Measurements from ENCODE around the gene C2CD2L. TPM values are rescaled to one million over a fixed set of nuclear protein-coding genes. Genes with fewer than 3 reads are reported as not detected.
A peak's percentile ranks its signal among the peaks of the same experiment; 100 is the strongest.

The C2CD2L gene
- total and polyA plus RNA-seq, 2 of the 13 experiments (the other 11 are each of a cell fraction or from before 2014, with no cell fraction given) = 3.7 to 5.5 TPM

DNA sequence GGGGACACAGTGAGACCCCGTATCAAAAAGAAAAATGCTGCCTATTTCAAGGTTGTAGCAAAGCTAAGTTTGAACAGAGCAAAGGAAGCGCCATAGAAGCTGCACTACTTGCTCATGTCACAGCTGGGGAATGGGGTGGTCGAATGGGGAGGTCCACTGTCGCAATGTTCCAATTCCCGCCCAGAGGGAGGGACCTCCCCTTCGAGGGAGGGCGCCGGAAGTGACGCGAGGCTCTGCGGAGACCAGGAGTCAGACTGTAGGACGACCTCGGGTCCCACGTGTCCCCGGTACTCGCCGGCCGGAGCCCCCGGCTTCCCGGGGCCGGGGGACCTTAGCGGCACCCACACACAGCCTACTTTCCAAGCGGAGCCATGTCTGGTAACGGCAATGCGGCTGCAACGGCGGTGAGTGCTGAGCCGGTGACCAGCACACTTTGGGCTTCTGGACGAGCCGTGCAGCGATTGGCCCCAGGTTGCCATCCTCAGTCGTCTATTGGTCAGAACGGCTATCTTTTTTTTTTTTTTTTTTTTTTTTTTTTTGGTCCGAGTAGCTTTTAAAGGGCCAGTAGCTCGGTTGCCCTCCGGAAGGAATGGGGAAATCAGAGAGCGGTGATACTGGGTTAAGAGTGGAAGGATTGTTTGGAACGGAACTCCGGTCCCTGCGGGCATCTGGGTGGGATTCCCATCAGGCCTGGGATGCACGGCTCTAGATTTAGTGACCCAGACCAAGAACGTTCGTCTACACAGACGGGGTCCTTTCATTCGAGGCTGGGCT lies 22.3 kb upstream of the C2CD2L start, which contains the start of gene HMBS (continued):
- TF ChIP-seq, protein P1, sequence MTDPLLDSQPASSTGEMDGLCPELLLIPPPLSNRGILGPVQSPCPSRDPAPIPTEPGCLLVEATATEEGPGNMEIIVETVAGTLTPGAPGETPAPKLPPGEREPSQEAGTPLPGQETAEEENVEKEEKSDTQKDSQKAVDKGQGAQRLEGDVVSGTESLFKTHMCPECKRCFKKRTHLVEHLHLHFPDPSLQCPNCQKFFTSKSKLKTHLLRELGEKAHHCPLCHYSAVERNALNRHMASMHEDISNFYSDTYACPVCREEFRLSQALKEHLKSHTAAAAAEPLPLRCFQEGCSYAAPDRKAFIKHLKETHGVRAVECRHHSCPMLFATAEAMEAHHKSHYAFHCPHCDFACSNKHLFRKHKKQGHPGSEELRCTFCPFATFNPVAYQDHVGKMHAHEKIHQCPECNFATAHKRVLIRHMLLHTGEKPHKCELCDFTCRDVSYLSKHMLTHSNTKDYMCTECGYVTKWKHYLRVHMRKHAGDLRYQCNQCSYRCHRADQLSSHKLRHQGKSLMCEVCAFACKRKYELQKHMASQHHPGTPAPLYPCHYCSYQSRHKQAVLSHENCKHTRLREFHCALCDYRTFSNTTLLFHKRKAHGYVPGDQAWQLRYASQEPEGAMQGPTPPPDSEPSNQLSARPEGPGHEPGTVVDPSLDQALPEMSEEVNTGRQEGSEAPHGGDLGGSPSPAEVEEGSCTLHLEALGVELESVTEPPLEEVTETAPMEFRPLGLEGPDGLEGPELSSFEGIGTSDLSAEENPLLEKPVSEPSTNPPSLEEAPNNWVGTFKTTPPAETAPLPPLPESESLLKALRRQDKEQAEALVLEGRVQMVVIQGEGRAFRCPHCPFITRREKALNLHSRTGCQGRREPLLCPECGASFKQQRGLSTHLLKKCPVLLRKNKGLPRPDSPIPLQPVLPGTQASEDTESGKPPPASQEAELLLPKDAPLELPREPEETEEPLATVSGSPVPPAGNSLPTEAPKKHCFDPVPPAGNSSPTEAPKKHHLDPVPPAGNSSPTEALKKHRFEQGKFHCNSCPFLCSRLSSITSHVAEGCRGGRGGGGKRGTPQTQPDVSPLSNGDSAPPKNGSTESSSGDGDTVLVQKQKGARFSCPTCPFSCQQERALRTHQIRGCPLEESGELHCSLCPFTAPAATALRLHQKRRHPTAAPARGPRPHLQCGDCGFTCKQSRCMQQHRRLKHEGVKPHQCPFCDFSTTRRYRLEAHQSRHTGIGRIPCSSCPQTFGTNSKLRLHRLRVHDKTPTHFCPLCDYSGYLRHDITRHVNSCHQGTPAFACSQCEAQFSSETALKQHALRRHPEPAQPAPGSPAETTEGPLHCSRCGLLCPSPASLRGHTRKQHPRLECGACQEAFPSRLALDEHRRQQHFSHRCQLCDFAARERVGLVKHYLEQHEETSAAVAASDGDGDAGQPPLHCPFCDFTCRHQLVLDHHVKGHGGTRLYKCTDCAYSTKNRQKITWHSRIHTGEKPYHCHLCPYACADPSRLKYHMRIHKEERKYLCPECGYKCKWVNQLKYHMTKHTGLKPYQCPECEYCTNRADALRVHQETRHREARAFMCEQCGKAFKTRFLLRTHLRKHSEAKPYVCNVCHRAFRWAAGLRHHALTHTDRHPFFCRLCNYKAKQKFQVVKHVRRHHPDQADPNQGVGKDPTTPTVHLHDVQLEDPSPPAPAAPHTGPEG (CRISPR knock-in tag; IDR thresholded peaks at IDR 0.05) = no peak
- TF ChIP-seq ZNF883 (CRISPR knock-in tag; IDR thresholded peaks at IDR 0.05; ENCODE audit: not compliant biosample characterization) (peak; percentile 58), ZNF253 (CRISPR knock-in tag; IDR thresholded peaks at IDR 0.05; ENCODE audit: borderline replicate concordance) (no peak), ZNF121 (CRISPR knock-in tag; IDR thresholded peaks at IDR 0.05) (no peak), ZNF496 (CRISPR knock-in tag; IDR thresholded peaks at IDR 0.05; ENCODE audit: insufficient replicate concordance) (no peak), CEBPG (CRISPR knock-in tag; IDR thresholded peaks at IDR 0.05) (peak; percentile 91), ZNF709 (CRISPR knock-in tag; IDR thresholded peaks at IDR 0.05) (no peak), HCFC1 (IDR thresholded peaks at IDR 0.05; ENCODE audit: low read depth, low read length) (peak; percentile 31; the same call in 1 of the 2 replicates), ZNF614 (CRISPR knock-in tag; IDR thresholded peaks at IDR 0.05; ENCODE audit: borderline replicate concordance) (peak; percentile 60; the same call in 1 of the 2 replicates), SIN3A (IDR thresholded peaks at IDR 0.05; ENCODE audit: borderline replicate concordance, low read depth, low read length) (peak; percentile 93), ZNF207 (IDR thresholded peaks at IDR 0.05; ENCODE audit: borderline replicate concordance) (no peak), HNRNPLL (IDR thresholded peaks at IDR 0.05; ENCODE audit: low read depth, low read length, poor library complexity, severe bottlenecking) (peak; percentile 56), HOXA9 (CRISPR knock-in tag; IDR thresholded peaks at IDR 0.05; ENCODE audit: borderline replicate concordance) (no peak), PRPF4 (IDR thresholded peaks at IDR 0.05; ENCODE audit: low read depth, low read length, poor library complexity, severe bottlenecking) (no peak), ZNF350 (CRISPR knock-in tag; IDR thresholded peaks at IDR 0.05; ENCODE audit: borderline replicate concordance, low read depth) (peak; percentile 24; the same call in 1 of the 2 replicates), RARA (CRISPR knock-in tag; IDR thresholded peaks at IDR 0.05) (no peak), ZSCAN20 (CRISPR knock-in tag; IDR thresholded peaks at IDR 0.05; ENCODE audit: borderline replicate concordance) (0 out of 2 replicates have a peak, but pooled peaks have one; percentile 14)
- TF ChIP-seq, protein P2, sequence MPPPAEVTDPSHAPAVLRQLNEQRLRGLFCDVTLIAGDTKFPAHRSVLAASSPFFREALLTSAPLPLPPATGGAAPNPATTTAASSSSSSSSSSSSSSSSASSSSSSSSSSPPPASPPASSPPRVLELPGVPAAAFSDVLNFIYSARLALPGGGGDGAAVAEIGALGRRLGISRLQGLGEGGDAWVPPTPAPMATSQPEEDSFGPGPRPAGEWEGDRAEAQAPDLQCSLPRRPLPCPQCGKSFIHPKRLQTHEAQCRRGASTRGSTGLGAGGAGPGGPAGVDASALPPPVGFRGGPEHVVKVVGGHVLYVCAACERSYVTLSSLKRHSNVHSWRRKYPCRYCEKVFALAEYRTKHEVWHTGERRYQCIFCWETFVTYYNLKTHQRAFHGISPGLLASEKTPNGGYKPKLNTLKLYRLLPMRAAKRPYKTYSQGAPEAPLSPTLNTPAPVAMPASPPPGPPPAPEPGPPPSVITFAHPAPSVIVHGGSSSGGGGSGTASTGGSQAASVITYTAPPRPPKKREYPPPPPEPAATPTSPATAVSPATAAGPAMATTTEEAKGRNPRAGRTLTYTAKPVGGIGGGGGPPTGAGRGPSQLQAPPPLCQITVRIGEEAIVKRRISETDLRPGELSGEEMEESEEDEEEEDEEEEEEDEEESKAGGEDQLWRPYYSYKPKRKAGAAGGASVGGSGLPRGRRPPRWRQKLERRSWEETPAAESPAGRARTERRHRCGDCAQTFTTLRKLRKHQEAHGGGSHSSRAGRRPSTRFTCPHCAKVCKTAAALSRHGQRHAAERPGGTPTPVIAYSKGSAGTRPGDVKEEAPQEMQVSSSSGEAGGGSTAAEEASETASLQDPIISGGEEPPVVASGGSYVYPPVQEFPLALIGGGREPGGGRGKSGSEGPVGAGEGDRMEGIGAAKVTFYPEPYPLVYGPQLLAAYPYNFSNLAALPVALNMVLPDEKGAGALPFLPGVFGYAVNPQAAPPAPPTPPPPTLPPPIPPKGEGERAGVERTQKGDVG (CRISPR knock-in tag; IDR thresholded peaks at IDR 0.05; ENCODE audit: borderline replicate concordance) = no peak
- TF ChIP-seq, protein P3, sequence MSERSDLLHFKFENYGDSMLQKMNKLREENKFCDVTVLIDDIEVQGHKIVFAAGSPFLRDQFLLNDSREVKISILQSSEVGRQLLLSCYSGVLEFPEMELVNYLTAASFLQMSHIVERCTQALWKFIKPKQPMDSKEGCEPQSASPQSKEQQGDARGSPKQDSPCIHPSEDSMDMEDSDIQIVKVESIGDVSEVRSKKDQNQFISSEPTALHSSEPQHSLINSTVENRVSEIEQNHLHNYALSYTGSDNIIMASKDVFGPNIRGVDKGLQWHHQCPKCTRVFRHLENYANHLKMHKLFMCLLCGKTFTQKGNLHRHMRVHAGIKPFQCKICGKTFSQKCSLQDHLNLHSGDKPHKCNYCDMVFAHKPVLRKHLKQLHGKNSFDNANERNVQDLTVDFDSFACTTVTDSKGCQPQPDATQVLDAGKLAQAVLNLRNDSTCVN (CRISPR knock-in tag; IDR thresholded peaks at IDR 0.05; ENCODE audit: borderline replicate concordance) = no peak

All from HepG2 (cell line).